ENCODE results near the gene CPEB2. TPM values are rescaled to one million over a fixed set of nuclear protein-coding genes. Genes with fewer than 3 reads are reported as not detected.

Gene CPEB2
- total and polyA plus RNA-seq, 9 of the 15 experiments (the other 6 are each of a cell fraction or from before 2014, with no cell fraction given): 0.39 to 3.0 (median 1.4) TPM

GRCh38 chr4:15002659-15003400, 549 bp downstream of the CPEB2 start (continued):
- TF ChIP-seq ZBTB11 (CRISPR knock-in tag; IDR thresholded peaks at IDR 0.05) (no peak), HMG20A (CRISPR knock-in tag; conservative IDR thresholded peaks at IDR 0.05) (no peak), ZNF175 (CRISPR knock-in tag; IDR thresholded peaks at IDR 0.05; ENCODE audit: low read depth) (no peak), E2F6 (IDR thresholded peaks at IDR 0.05; ENCODE audit: borderline replicate concordance in 1 of 2, extremely low read depth in 1 of 2, insufficient read depth in 1 of 2, insufficient read length in 1 of 2, low read depth in 1 of 2, low read length in 1 of 2, poor library complexity in 1 of 2, severe bottlenecking in 1 of 2) (peak; percentile 11 to 36), RBM34 (IDR thresholded peaks at IDR 0.05; ENCODE audit: borderline replicate concordance, insufficient read depth, low read length) (no peak), MXD1 (CRISPR knock-in tag; IDR thresholded peaks at IDR 0.05; ENCODE audit: borderline replicate concordance, poor library complexity, severe bottlenecking) (no peak), CEBPZ (IDR thresholded peaks at IDR 0.05; ENCODE audit: borderline replicate concordance, low read depth, low read length) (no peak), THRB (CRISPR knock-in tag; conservative IDR thresholded peaks at IDR 0.05) (no peak), PKNOX1 (IDR thresholded peaks at IDR 0.05) (peak; percentile 37), ZNF655 (CRISPR knock-in tag; IDR thresholded peaks at IDR 0.05) (no peak), HNRNPL (IDR thresholded peaks at IDR 0.05; ENCODE audit: low read depth, low read length) (no peak; the same call in 1 of the 2 replicates)
